ENCODE measurements around the gene MAP2K2. TPM values are rescaled to one million over a fixed set of nuclear protein-coding genes. Genes with fewer than 3 reads are reported as not detected.

The MAP2K2 gene
- total RNA-seq, 1 experiment from 2014 or later: 226 TPM

- H3K27me3 ChIP-seq (ENCODE audit: control insufficient read depth, insufficient read depth, low read length): peaks cover 22% of the 10 kb centered on the region
- peak within 1 kb of the TSS; percentile 64 for H3K4me3 ChIP-seq (ENCODE audit: insufficient read depth, low read depth, low read length)
- H3K36me3 ChIP-seq (replicated peaks; ENCODE audit: control insufficient read depth, insufficient read depth, low read length): no peaks in the 10 kb centered on the region; the same call in 1 of the 2 replicates
- DNase-seq: peak; percentile 89
Observed at GRCh38 chr19:4066682-4067395, 57.1 kb downstream of the MAP2K2 start, which contains the start of gene ZBTB7A. TSS of gene ZBTB7A (minus strand) at chr19:4066899. CDS start at chr19:4055232, 11,667 bp downstream.

GRCh38 chr19:4066176-4066606 is 57.7 kb downstream of the MAP2K2 start:
- Histone ChIP-seq H3K36me3 (replicated peaks; ENCODE audit: control insufficient read depth, insufficient read depth, low read length) (peaks cover 2% of the 10 kb centered on the region), H3K27me3 (ENCODE audit: control insufficient read depth, insufficient read depth, low read length) (peaks cover 22% of the 10 kb centered on the region), H3K4me3 (ENCODE audit: insufficient read depth, low read depth, low read length) (peak overlapping the region; percentile 64)
- no peak for DNase-seq

GRCh38 chr19:4065430-4066175 is 58.3 kb downstream of the MAP2K2 start:
- peak; percentile 100 for DNase-seq
- Histone ChIP-seq H3K27me3 (ENCODE audit: control insufficient read depth, insufficient read depth, low read length) (peaks cover 22% of the 10 kb centered on the region), H3K4me3 (ENCODE audit: insufficient read depth, low read depth, low read length) (peak overlapping the region; percentile 76), H3K36me3 (replicated peaks; ENCODE audit: control insufficient read depth, insufficient read depth, low read length) (peaks cover 2% of the 10 kb centered on the region)

GRCh38 chr19:4064496-4065260 is 59.2 kb downstream of the MAP2K2 start:
- H3K36me3 ChIP-seq (replicated peaks; ENCODE audit: control insufficient read depth, insufficient read depth, low read length): peaks cover 2% of the 10 kb centered on the region
- peak overlapping the region; percentile 76 for H3K4me3 ChIP-seq (ENCODE audit: insufficient read depth, low read depth, low read length)
- peak; percentile 93 for DNase-seq
- H3K27me3 ChIP-seq (ENCODE audit: control insufficient read depth, insufficient read depth, low read length): peaks cover 22% of the 10 kb centered on the region

GRCh38 chr19:4064149-4064495 is 59.8 kb downstream of the MAP2K2 start:
- H3K4me3 ChIP-seq (ENCODE audit: insufficient read depth, low read depth, low read length): peak overlapping the region; percentile 76
- H3K27me3 ChIP-seq (ENCODE audit: control insufficient read depth, insufficient read depth, low read length): peaks cover 19% of the 10 kb centered on the region
- peak; percentile 87 for DNase-seq
- peaks cover 2% of the 10 kb centered on the region for H3K36me3 ChIP-seq (replicated peaks; ENCODE audit: control insufficient read depth, insufficient read depth, low read length)

GRCh38 chr19:4063369-4064148 is 60.4 kb downstream of the MAP2K2 start:
- Histone ChIP-seq H3K36me3 (replicated peaks; ENCODE audit: control insufficient read depth, insufficient read depth, low read length) (peaks cover 2% of the 10 kb centered on the region), H3K4me3 (ENCODE audit: insufficient read depth, low read depth, low read length) (peak overlapping the region; percentile 76), H3K27me3 (ENCODE audit: control insufficient read depth, insufficient read depth, low read length) (peaks cover 15% of the 10 kb centered on the region)
- peak; percentile 87 for DNase-seq

GRCh38 chr19:4062419-4063368 is 61.2 kb downstream of the MAP2K2 start:
- peaks cover 2% of the 10 kb centered on the region for H3K36me3 ChIP-seq (replicated peaks; ENCODE audit: control insufficient read depth, insufficient read depth, low read length)
- DNase-seq: peak; percentile 61
- peaks cover 7% of the 10 kb centered on the region for H3K27me3 ChIP-seq (ENCODE audit: control insufficient read depth, insufficient read depth, low read length)
- H3K4me3 ChIP-seq (ENCODE audit: insufficient read depth, low read depth, low read length): no peak overlapping the region

GRCh38 chr19:4061683-4062418 is 62.1 kb downstream of the MAP2K2 start:
- H3K27me3 ChIP-seq (ENCODE audit: control insufficient read depth, insufficient read depth, low read length): peaks cover 1% of the 10 kb centered on the region; the same call in 1 of the 2 replicates
- peak; percentile 79 for DNase-seq
- peaks cover 2% of the 10 kb centered on the region for H3K36me3 ChIP-seq (replicated peaks; ENCODE audit: control insufficient read depth, insufficient read depth, low read length)
- H3K4me3 ChIP-seq (ENCODE audit: insufficient read depth, low read depth, low read length): no peak overlapping the region

- Histone ChIP-seq H3K36me3 (replicated peaks; ENCODE audit: control insufficient read depth, insufficient read depth, low read length) (peaks cover 2% of the 10 kb centered on the region), H3K4me3 (ENCODE audit: insufficient read depth, low read depth, low read length) (no peak overlapping the region), H3K27me3 (ENCODE audit: control insufficient read depth, insufficient read depth, low read length) (no peaks in the 10 kb centered on the region)
- DNase-seq: peak; percentile 88
Observed at GRCh38 chr19:4061178-4061682, 62.7 kb downstream of the MAP2K2 start.

GRCh38 chr19:4060621-4061177 is 63.2 kb downstream of the MAP2K2 start:
- Histone ChIP-seq H3K27me3 (ENCODE audit: control insufficient read depth, insufficient read depth, low read length) (no peaks in the 10 kb centered on the region), H3K4me3 (ENCODE audit: insufficient read depth, low read depth, low read length) (no peak overlapping the region), H3K36me3 (replicated peaks; ENCODE audit: control insufficient read depth, insufficient read depth, low read length) (peaks cover 4% of the 10 kb centered on the region)
- DNase-seq: peak; percentile 59

- Histone ChIP-seq H3K36me3 (replicated peaks; ENCODE audit: control insufficient read depth, insufficient read depth, low read length) (peaks cover 4% of the 10 kb centered on the region), H3K27me3 (ENCODE audit: control insufficient read depth, insufficient read depth, low read length) (no peaks in the 10 kb centered on the region), H3K4me3 (ENCODE audit: insufficient read depth, low read depth, low read length) (no peak overlapping the region)
- DNase-seq: peak; percentile 77
Observed at GRCh38 chr19:4059891-4060620, 63.9 kb downstream of the MAP2K2 start.

GRCh38 chr19:4059453-4059871 is 64.5 kb downstream of the MAP2K2 start:
- Histone ChIP-seq H3K36me3 (replicated peaks; ENCODE audit: control insufficient read depth, insufficient read depth, low read length) (peaks cover 4% of the 10 kb centered on the region), H3K27me3 (ENCODE audit: control insufficient read depth, insufficient read depth, low read length) (no peaks in the 10 kb centered on the region), H3K4me3 (ENCODE audit: insufficient read depth, low read depth, low read length) (no peak overlapping the region)
- peak; percentile 71 for DNase-seq
